Measurements from ENCODE around the gene NUDT17.
"Not testable (repeated sequence)": the region's sequence is repeated elsewhere in the genome, so short reads cannot be mapped to it uniquely, and the experiment has no call there.

The NUDT17 gene, protein sequence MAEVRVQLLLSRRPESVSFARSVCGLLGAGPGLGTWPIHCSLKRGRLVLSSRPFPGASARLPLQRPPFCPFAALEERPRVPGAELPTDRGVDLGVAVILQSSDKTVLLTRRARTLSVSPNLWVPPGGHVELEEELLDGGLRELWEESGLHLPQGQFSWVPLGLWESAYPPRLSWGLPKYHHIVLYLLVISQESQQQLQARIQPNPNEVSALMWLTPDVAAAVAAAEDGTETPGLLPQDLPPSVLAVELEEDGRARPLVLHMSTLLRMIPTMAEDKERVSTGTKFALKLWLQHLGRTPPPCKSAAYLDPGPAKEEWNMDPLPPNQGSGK

DNA sequence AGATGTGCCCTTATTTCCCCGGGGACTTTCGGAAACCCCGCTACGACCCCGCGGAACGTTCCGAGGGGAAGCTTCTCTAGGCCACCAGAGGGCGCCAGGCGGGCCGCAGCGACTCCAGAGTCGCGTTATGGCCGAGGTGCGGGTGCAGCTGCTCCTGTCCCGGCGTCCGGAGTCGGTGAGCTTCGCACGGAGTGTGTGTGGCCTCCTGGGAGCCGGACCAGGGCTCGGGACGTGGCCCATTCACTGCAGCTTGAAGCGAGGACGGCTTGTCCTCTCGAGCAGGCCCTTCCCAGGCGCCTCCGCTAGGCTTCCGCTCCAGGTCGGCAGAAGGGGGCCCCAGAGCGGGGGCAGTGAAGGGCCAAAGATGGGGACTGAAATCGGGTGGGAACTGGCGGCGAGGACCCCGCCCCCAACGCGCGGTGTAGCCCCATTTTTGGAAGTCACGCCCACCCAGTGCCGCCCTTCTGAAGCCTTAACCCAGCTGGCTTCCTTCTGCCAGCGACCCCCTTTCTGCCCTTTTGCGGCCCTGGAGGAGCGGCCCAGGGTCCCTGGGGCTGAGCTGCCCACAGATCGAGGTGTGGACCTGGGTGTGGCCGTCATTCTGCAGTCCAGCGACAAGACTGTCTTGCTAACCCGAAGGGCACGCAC is at the start of gene NUDT17:
TSS of gene NUDT17 (plus strand) at position 117 of the 648 bp plus-strand sequence. CDS start at position 128, 11 bp downstream.
- peak; percentile 69 for DNase-seq (ENCODE audit: low read depth)

DNA sequence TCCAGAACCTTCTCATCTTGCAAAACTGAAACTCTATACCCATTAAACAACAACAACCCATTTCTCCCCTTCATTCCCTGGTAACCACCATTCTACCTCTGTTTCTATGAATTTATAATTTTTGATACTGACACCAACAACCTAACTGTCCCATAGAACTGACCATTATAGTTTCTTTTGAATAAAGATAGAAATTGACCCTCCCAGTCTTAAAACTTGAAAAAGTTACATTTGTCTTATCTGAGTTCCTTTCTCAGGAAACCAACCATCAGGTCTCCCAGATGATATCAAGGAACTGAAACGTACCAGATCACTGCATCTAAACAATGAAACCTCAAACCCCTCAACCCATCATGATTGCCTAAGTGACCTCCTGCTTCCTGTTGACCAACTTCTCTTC is 48.7 kb upstream of the NUDT17 start:
- no peak for DNase-seq (ENCODE audit: low read depth)

DNA sequence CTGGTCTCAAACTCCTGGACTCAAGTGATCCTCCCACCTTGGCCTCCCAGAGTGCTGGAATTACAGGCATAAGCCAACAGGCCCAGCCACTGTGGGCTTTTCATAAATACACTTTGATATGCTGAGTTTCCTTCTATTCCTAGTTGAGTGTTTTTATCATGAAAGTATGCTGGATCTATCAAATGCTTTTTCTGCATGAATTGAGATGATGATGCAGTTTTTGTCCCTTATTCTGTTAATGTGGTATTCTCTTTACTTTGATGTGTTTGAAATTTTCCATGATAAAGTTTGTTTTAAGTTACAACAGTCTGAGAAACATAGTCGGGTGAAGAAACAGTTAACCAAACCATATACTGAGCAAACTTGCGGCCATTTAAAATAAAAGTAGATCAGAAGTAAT is 45.6 kb upstream of the NUDT17 start:
- no peak for DNase-seq (ENCODE audit: low read depth)

DNA sequence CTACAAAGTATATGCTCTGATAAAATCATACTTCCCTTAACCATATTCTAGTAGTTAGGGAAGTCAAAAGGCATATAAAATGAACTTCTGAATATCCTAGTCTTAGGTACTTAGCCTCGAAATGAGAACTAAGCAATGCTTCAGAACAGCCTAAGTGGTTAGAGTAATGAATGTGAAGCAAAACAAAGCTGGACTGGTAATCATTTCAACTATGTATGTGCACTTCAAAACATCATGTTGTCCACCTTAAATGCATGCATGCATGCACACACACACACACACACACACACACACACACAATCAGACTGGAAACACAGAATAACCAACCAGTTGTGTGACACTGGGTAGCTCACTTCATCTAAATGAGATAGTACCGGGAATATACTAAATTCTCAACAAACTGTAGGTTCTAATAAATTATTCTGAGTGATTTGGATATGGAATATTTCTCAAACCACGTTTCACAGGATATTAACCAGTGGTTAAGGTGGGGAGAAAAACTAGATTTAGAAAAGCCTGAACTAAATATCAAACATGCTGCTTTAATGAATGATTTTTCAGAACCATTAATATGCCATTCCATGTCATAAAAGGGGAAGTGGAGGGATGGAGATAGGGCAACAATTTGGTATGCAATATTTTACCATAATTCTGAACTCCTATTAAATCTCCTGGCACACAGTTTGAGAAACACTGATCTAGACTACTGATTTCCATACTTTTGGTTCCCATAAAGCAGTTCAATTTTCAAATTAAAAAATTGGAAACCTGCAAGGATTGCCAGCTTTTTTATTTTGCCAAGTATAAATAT is 41.0 kb upstream of the NUDT17 start:
- DNase-seq (ENCODE audit: low read depth), result no peak

DNA sequence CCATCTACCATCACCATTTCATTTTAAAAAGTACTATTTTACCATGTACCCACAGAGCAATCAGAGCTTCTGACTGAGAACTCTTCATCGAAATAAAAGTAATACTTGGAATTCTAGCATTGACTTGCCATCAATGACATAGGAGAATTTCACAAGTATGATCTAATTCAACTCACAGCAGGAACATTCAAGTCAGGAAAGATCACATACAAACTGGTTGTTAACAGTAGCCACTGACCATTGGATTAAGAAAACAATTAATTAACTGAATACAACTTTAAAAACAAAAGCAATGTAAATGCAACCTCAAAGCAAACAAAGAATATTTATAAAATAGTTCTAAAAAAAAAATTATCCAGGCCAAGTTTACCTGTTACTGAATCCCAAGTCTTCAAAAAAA is 40.4 kb upstream of the NUDT17 start:
- DNase-seq (ENCODE audit: low read depth), result no peak

DNA sequence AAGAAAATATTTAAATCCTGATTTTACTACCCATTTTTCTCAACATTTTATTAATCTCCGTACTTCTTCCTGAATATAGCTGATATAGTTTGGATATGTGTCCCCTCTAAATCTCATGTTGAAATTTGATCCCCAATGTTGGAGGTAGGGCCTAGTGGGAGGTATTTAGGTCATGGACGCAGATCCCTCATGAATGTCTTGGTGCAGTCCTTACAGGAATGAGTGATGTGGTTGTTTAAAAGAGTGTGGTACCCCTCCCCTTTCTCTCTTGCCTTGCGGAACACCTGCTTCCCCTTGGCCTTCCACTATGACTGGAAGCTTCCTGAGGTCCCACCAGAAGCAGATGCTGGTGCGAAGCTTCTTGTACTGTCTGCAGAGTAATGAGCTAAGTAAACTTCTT is 39.0 kb upstream of the NUDT17 start:
- no peak for DNase-seq (ENCODE audit: low read depth)

DNA sequence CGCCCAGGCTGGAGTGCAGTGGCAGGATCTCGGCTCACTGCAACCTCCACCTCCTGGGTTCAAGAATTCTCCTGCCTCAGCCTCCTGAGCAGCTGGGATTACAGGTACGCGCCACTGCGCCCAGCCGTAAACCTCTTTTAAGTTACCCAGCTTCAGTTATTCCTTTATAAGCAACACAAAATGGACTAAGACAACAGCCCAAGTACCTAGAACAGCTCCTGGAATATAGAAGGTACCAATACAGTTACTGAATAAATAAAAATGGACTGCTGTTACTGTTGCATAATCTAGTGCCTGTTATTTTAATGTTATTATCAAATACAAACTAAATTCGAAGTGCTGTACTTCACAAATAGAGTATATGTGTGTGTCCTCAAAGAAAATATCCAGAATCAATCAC is 38.6 kb upstream of the NUDT17 start:
- no peak for DNase-seq (ENCODE audit: low read depth)

DNA sequence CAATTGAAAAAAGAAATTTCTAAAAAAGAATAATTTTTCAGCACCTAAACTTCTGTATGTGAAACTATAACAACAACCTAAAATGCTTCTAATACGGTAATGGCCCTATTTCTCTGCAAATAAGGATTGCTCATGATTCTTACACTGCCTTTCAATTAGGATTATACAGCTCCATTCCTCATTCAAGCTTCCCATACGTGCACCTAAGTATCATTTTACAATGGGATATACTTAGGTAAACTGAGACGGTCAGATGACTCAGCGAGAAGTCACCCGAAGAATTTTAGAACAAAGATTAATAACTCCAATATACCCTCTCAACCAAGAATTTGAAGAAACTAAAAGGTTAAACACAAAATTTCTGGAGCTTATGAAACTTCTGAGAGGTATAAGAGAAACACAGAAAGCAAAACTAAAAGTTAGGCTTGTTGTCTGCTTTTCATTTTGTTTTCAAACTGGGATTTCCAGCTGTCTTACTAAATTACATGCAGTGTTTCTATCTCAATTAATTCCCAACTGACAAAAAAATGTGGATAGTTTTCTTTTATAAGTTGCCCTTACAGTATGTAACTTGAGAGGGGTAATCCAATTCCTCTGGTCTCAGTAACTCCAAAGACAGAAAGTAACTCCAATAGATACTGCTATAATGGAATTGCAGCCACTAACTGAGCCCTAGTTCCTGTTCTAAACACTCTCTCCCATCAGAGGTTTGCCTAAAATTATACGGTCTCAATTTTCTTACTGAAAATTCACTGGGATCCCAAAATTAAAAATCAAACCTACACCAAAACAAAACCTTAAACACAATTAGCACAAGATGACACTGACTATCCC is 32.2 kb upstream of the NUDT17 start:
- DNase-seq (ENCODE audit: low read depth), result not testable (repeated sequence)

DNA sequence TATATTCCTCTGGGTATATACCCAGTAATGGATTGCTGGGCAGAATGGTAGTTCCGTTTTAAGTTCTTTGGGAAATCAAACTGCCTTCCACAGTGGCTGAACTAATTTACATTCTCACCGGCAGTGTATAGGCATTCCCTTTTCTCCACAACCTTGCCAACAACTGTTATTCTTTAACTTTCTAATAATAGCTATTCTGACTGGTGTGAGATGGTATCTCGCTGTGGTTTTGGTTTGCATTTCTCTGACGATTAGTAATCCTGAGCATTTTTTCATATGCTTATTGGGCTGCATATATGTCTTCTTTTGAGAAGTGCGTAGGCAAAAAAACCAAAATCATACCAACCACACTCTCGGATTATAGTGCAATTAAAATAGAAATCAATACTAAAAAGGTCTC is 27.3 kb upstream of the NUDT17 start:
- not testable (repeated sequence) for DNase-seq (ENCODE audit: low read depth)

DNA sequence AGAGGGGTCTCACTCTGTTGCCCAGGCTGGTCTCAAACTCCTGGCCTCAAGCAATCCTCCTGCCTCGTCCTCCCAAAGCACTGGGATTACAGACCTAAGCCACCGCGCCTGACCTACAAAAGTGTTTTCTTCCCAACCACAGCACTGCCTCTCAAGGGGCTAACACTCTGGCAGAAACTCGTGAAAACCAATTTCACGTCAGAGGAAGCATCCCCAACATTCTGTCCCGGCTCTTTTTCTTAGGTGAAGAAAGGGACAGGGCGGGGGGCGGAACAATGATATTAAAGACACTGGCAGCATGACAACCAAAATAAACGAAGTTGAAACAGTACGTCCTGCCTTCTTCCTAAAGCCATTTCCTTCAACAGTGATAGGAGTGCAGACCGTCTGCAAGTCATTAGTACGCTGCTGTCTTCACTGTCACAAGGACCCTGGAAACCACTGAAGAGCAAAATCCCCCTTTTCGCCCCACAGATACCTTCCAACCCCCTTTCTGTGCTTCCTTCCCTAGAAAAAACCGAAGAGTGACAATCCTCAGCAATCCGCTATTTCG is 22.6 kb upstream of the NUDT17 start:
- DNase-seq (ENCODE audit: low read depth), result not testable (repeated sequence)

DNA sequence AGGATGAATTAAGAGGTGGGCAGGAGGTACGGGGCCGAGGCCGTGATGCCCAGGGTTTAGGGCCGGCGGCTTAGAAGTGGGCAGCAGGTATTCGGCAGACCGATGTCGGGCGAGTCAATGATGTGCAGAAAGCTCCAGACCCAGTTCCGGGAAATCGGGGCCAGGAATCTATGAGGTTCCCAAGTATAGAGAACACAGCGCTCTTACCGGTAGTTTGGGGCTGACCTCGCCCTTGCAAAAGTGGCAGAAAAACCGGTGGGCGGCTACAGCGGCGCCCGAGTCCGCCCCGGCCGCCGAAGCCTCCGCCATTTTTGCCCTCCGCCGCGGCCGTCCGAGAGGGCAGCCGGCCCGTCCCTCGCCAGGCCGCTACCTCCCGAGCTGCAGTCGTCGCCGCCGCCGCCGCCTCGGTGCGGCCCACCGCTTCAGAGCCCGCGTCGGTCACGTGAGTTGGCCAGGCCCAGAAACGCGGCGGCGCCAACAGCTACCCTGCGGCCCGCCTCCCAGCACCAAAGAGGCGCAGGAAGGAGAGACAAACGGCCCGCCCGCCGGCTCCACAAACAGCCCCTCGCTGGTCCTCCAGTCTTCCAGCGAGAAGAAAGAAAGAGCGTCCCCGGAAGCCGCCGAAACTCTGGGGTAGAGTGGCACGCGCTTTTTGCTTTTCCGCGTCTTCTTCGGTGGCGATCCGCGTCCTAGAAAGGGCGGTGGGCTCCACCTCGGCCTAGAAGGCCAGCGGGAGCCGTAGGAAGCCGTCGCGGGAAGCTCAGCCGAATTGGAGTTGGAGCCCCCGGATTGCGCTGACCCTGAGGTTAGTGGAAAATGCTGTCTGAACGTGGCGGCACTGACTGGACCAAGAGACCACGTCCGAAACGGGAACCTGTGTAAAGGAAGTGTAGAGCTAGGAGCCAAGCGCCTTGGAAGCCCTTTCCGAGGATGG is 21.6 kb upstream of the NUDT17 start, which contains the start of the genes POLR3C and RNF115:
TSS of gene POLR3C (plus strand) at position 636 of the 934 bp plus-strand sequence. CDS start 1,577 bp downstream, outside the sequence.
TSS of gene RNF115 (minus strand) at position 531 of the 934 bp plus-strand sequence. CDS start at position 309, 222 bp downstream.
- peak; percentile 80 for DNase-seq (ENCODE audit: low read depth)

DNA sequence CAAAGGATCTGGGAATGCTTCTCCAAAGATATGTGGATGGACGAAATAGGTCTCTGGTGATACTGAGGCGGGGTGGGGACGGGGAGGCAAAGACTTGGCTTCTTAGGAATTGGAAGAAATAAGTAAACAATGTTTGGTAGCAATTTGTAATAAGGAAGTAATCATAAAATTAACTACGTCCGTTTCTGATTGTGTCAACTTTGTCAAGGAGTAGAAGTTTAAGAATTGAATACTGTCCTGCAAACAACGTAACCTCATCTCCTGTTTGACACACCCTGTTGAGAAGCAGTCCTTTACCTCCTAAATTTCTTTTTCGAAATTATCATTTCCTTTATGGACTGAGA is 21.0 kb upstream of the NUDT17 start:
- no peak for DNase-seq (ENCODE audit: low read depth)

DNA sequence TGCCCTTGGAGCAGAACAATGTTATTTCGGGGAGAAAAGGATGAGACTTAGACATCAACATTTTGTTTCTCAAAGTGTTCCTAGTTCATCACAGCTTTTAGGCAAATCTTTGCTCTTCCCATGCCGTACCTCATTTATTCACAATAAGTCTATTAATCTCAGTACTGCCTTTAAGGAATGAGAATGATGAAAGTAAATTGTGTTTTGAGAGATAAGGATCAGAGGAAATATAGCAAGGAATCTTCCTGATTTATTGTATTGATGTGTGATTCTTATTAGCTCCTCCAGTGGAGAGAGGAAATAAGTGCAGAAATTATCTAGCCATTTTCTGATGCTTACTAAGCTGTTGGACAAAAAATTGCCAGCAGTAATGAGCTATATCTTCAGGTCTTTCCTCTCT is 19.4 kb upstream of the NUDT17 start:
- DNase-seq (ENCODE audit: low read depth), result no peak

DNA sequence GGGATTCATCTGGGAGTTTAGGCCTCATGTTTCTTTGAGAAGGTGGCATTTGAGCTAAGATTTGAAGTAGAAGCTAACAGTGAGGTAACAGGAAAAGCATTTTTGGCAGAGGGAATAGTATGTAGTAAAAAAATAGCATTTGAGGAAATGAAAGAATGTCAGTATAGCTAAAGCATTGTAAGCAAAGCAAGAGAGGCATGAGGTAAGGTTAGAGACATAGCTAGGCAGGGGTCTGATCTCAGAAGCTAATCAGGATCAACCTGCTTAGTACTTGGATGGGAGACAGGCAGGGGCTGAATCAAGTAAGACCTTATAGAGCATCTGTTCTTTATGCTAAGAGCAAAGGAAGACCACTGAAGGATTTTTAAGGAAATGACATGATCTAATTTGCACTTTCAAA is 17.5 kb upstream of the NUDT17 start:
- no peak for DNase-seq (ENCODE audit: low read depth)

DNA sequence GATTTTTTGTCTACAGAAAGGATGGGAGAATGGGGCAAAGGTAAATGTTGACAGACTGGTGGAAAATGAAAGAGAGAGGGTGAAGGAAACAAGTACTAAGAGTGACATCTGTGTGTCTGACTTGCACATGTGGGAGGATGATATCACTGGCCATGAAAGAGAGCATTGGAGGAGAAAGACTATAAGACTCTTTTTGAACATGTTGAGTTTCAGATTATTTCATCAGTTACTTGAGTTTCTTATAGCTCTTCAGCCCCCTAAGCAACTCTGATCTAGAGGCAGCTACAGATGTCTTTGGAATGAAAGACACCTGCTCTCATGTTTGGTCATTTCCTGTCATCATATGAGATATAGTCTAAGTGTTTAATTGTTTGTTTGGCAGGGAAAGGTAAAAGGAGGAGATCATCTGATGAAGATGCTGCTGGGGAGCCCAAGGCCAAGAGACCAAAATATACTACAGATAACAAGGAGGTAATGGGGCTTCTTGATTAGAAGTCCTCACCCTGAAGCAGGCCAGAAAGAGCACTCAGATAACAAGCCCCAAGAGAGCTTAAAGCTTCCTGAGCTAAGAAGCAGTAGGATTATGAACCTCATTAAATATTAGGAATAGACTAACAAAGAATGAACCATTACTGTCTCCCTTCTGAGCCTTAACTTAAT is 16.9 kb upstream of the NUDT17 start:
- no peak for DNase-seq (ENCODE audit: low read depth)

DNA sequence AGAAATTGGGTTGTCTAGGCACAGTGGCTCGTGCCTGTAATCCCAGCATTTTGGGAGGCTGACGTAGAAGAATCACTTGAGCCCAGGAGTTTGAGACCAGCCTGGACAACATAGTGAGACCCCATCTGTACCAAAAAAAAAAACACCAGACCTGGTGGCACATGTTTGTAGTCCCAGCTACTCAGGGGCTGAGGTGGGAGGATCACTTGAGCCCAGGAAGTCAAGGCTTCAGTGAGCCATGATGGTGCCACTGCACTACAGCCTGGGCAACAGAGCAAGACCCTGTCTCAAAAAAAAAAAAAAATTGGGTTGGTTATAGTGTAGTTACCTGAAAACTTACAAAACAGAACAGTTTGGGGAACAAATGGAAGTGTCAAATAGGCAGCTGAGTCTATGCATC is 14.6 kb upstream of the NUDT17 start:
- not testable (repeated sequence) for DNase-seq (ENCODE audit: low read depth)

DNA sequence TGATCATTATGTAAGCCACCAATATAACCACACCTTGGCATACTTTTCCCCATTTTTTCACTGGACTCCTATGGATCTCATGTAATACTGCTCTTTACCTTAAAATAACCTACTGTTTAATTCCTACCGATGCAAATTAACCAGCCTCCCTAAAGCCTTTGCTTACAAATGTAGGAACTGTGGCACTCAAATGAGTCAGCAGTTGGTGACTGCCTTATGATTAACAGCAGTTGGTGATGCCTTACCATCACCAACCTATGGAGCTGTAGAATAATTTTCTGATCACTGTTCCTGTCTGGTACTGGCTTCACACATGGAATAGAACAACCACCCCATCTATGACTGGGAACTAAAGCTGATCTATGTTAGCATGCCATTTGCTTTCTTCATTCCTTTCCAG is 7.8 kb upstream of the NUDT17 start:
- DNase-seq (ENCODE audit: low read depth), result no peak

DNA sequence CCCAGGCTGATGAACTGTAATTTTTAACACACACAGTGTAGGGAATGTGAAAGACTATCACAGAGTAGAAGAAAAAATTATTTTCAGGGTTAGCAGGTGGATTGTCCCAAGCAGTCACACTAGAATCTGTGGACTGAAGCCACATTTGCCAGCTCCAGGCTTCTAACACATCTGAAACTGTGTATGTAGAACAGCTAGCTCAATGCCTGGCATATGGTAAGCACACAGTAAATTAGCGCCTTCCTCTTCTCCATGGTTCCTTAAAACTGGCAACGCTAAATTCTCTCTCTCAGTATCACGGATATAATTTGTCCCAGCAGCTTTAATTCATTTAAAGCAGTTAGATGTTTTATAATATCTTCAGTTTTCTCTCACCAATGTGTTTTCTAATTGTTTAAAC is 2.4 kb upstream of the NUDT17 start:
- no peak for DNase-seq (ENCODE audit: low read depth)

DNA sequence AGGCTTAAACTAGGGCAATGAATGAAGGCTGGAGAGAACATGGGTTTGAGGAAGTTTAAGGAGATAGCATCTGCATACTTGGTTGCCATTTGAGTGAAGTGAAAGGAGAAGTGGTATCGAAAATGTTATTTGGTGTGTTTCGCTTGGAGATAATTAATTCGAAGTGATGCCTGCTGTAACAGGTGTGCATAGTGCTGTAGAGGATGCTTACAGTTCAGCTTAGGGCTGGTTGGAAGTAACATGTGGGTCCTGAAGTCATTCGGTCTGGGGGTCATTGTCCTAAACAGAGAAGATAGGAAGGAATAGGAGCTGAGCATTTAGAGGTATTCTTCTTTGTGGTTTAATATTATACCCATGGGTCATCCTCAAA is 301 bp upstream of the NUDT17 start:
- no peak for DNase-seq (ENCODE audit: low read depth)

DNA sequence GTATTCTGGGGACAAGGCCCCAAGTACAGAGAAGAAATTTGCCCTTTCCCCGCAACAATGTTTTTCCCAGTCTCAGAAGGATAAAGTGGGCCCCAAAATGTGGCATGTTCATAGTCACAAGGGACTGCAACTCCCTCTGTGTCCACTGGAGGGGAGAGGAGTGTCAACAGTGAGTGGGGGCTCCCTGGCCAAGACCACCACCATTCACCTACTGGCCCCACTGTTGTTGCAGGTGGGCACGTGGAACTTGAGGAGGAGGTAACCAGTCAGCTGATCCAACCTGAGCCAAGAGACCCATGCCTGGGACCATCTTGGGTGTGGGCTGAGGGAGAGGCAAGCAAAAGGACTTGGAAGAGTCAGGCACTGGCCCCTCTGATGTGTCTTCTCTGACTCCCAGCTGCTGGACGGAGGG is 777 bp downstream of the NUDT17 start:
- DNase-seq (ENCODE audit: low read depth), result no peak
